HG03045 (cell line): Measurements from ENCODE around the gene RAVER2.

Experiments
- ATAC-seq: cut with Tn5 transposase; IDR thresholded peaks from one replicate; pipeline ENCODE4 v1.9.1; 2021; ENCODE audit warnings: mild to moderate bottlenecking, moderate library complexity; ENCODE audit not compliant: unreplicated experiment

Gene RAVER2

GRCh38 chr1:64844175-64844574 is 99.3 kb downstream of the RAVER2 start:
- ATAC-seq = no peak

GRCh38 chr1:64844609-64845008 is 99.7 kb downstream of the RAVER2 start:
- no peak for ATAC-seq

GRCh38 chr1:64845831-64846425 is 101.1 kb downstream of the RAVER2 start:
- no peak for ATAC-seq

- ATAC-seq = no peak
Measured at GRCh38 chr1:64846573-64847430, 101.9 kb downstream of the RAVER2 start.

- ATAC-seq = no peak
Measured at GRCh38 chr1:64847666-64848065, 102.8 kb downstream of the RAVER2 start.

GRCh38 chr1:64848136-64848535 is 103.3 kb downstream of the RAVER2 start:
- no peak for ATAC-seq

- no peak for ATAC-seq
Measured at GRCh38 chr1:64848803-64849202, 103.9 kb downstream of the RAVER2 start.

GRCh38 chr1:64849942-64850341 is 105.1 kb downstream of the RAVER2 start:
- no peak for ATAC-seq

GRCh38 chr1:64850846-64851245 is 106.0 kb downstream of the RAVER2 start:
- no peak for ATAC-seq

GRCh38 chr1:64851664-64852063 is 106.8 kb downstream of the RAVER2 start:
- ATAC-seq = no peak

- ATAC-seq = no peak
Measured at GRCh38 chr1:64854674-64855073, 109.8 kb downstream of the RAVER2 start.

GRCh38 chr1:64855557-64855956 is 110.7 kb downstream of the RAVER2 start:
- ATAC-seq = no peak

- ATAC-seq = no peak
Measured at GRCh38 chr1:64856553-64856952, 111.7 kb downstream of the RAVER2 start.

GRCh38 chr1:64857347-64857746 is 112.5 kb downstream of the RAVER2 start:
- ATAC-seq = no peak

GRCh38 chr1:64861611-64862010 is 116.7 kb downstream of the RAVER2 start:
- ATAC-seq = no peak

- peak; percentile 100 for ATAC-seq
Measured at GRCh38 chr1:64864018-64864940, 119.4 kb downstream of the RAVER2 start.

- no peak for ATAC-seq
Measured at GRCh38 chr1:64865105-64865757, 120.4 kb downstream of the RAVER2 start.

- no peak for ATAC-seq
Measured at GRCh38 chr1:64866689-64867088, 121.8 kb downstream of the RAVER2 start.

GRCh38 chr1:64867266-64867665 is 122.4 kb downstream of the RAVER2 start:
- ATAC-seq = no peak

- ATAC-seq = no peak
Measured at GRCh38 chr1:64871256-64871655, 126.4 kb downstream of the RAVER2 start.

GRCh38 chr1:64872067-64872466 is 127.2 kb downstream of the RAVER2 start:
- ATAC-seq = no peak
